Measurements from ENCODE around the gene KCNJ2.

KCNJ2 gene

DNA sequence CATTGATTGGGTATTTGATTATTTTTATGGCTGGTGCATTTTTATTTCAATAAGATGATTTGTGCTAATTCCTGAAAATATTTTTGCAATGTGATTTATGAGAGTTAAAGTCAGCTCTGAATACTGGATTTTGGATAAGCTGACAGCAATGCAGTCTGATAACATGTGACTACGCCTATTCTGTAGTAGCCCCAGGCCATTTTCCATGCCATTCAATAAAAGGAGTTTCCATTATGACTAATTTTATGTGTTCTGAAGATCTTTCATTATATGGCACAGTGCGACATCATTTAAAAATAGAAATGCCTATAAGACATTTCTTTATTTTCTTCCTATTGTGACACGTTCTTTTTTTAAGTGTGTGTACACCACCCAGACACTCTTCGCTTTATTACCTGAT is 46.3 kb downstream of the KCNJ2 start:
- no peak overlapping the region for H3K27ac ChIP-seq
- H3K9ac ChIP-seq, result no peak overlapping the region
- no peak overlapping the region for H2AFZ ChIP-seq
- H3K4me2 ChIP-seq (ENCODE audit: low read length), result no peak overlapping the region
- TF ChIP-seq, protein P1, sequence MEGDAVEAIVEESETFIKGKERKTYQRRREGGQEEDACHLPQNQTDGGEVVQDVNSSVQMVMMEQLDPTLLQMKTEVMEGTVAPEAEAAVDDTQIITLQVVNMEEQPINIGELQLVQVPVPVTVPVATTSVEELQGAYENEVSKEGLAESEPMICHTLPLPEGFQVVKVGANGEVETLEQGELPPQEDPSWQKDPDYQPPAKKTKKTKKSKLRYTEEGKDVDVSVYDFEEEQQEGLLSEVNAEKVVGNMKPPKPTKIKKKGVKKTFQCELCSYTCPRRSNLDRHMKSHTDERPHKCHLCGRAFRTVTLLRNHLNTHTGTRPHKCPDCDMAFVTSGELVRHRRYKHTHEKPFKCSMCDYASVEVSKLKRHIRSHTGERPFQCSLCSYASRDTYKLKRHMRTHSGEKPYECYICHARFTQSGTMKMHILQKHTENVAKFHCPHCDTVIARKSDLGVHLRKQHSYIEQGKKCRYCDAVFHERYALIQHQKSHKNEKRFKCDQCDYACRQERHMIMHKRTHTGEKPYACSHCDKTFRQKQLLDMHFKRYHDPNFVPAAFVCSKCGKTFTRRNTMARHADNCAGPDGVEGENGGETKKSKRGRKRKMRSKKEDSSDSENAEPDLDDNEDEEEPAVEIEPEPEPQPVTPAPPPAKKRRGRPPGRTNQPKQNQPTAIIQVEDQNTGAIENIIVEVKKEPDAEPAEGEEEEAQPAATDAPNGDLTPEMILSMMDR (IDR thresholded peaks at IDR 0.05), result no peak
- H3K79me2 ChIP-seq, result peaks cover 4% of the 10 kb centered on the region
- H3K36me3 ChIP-seq (ENCODE audit: control insufficient read depth, insufficient read depth, low read length), result no peaks in the 10 kb centered on the region
- H3K4me3 ChIP-seq (ENCODE audit: low read depth, low read length), result no peak overlapping the region
- H3K9me3 ChIP-seq (ENCODE audit: control insufficient read depth, low read length), result no peaks in the 10 kb centered on the region
- no peaks in the 10 kb centered on the region for H3K27me3 ChIP-seq (ENCODE audit: control insufficient read depth, insufficient read depth, low read length)
- H3K4me1 ChIP-seq, result no peaks in the 10 kb centered on the region

DNA sequence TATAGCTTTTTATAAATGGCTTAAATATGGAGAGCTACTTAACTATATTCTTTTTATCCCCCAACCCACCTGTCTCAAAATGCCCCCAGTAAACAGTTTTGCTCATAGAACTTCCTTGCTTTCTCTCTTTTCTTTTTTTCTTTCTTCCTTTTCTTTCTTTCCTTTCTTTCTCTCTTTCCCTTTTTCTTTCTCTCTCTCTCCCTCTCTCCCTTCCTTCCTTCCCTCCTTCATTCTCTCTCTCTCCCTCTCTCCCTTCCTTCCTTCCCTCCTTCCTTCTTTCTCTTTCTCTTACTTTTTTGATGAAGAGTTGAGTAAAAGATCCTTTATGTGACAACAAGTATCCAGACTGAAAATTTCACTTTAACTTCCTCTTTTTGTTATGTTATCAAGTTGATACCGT is 48.2 kb downstream of the KCNJ2 start:
- H3K9ac ChIP-seq, result no peak overlapping the region
- H3K4me1 ChIP-seq, result no peaks in the 10 kb centered on the region
- peaks cover 4% of the 10 kb centered on the region for H3K79me2 ChIP-seq
- TF ChIP-seq, protein P1 (IDR thresholded peaks at IDR 0.05), result no peak
- H3K4me2 ChIP-seq (ENCODE audit: low read length), result no peak overlapping the region
- no peak overlapping the region for H2AFZ ChIP-seq
- no peaks in the 10 kb centered on the region for H3K27me3 ChIP-seq (ENCODE audit: control insufficient read depth, insufficient read depth, low read length)
- H3K36me3 ChIP-seq (ENCODE audit: control insufficient read depth, insufficient read depth, low read length), result no peaks in the 10 kb centered on the region
- no peaks in the 10 kb centered on the region for H3K9me3 ChIP-seq (ENCODE audit: control insufficient read depth, low read length)
- no peak overlapping the region for H3K27ac ChIP-seq
- no peak overlapping the region for H3K4me3 ChIP-seq (ENCODE audit: low read depth, low read length)

DNA sequence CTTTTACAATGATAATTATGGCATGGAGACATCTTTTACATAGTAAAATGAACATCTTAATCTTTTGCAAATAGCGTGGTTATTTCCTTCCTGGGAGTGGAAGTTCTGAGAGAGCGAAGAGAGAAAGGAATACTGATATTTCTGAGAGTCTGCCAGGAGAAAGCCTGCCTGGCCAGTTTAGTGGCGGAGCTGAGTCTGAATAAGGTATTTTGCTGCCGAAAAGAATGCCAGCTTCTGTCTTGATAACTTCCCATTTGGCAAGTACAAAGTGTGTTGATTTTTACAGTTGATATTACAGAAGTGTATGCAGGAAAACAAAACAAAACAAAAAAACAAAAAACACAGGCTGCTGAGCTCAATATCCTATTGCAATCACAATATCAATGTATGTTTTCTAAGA is 55.9 kb downstream of the KCNJ2 start:
- TF ChIP-seq, protein P1 (IDR thresholded peaks at IDR 0.05), result no peak
- no peak overlapping the region for H3K9ac ChIP-seq
- H3K4me1 ChIP-seq, result peaks cover 45% of the 10 kb centered on the region
- peak overlapping the region; percentile 24 for H3K4me2 ChIP-seq (ENCODE audit: low read length)
- H3K27me3 ChIP-seq (ENCODE audit: control insufficient read depth, insufficient read depth, low read length), result no peaks in the 10 kb centered on the region
- no peaks in the 10 kb centered on the region for H3K9me3 ChIP-seq (ENCODE audit: control insufficient read depth, low read length)
- H3K79me2 ChIP-seq, result peaks cover 4% of the 10 kb centered on the region
- peak overlapping the region; percentile 31 for H2AFZ ChIP-seq
- H3K36me3 ChIP-seq (ENCODE audit: control insufficient read depth, insufficient read depth, low read length), result no peaks in the 10 kb centered on the region
- H3K27ac ChIP-seq, result peak overlapping the region; percentile 92
- no peak overlapping the region for H3K4me3 ChIP-seq (ENCODE audit: low read depth, low read length)
